HG02884 (cell line): ENCODE data around the gene CHMP1B.

ENCODE experiments used
- ATAC-seq: cut with Tn5 transposase; IDR thresholded peaks from one replicate; pipeline ENCODE4 v1.9.1; 2021; ENCODE audit warnings: mild to moderate bottlenecking, moderate library complexity; ENCODE audit not compliant: unreplicated experiment

Gene CHMP1B

DNA sequence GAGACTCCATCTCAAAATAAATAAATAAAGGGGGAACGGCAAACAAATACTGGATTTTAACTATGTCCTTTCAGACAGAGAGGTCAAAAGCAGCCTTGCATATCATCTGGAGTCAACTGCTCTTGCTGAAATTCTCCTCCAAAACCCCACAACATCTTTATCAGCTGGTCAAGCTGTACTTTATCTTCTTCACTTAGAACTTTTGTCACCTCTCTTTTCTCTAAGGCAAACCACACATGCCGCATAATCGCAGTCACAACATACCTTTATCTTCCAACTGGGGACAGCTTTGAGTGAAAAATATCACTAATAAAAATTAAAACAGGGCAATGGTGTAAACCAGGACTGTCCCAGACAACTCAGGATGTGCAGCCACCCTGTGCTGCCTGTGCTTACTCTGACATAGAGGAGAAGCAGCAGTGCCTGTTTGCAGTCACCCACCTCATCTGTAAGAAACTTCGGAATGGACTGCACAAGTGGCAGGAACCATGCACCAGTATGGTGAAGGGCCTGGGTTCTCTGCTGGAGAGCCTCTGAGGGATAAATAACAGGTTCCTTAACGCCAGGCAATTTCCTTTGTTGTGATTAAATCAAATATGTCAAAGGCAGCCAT lies 50.7 kb downstream of the CHMP1B start:
- no peak for ATAC-seq

DNA sequence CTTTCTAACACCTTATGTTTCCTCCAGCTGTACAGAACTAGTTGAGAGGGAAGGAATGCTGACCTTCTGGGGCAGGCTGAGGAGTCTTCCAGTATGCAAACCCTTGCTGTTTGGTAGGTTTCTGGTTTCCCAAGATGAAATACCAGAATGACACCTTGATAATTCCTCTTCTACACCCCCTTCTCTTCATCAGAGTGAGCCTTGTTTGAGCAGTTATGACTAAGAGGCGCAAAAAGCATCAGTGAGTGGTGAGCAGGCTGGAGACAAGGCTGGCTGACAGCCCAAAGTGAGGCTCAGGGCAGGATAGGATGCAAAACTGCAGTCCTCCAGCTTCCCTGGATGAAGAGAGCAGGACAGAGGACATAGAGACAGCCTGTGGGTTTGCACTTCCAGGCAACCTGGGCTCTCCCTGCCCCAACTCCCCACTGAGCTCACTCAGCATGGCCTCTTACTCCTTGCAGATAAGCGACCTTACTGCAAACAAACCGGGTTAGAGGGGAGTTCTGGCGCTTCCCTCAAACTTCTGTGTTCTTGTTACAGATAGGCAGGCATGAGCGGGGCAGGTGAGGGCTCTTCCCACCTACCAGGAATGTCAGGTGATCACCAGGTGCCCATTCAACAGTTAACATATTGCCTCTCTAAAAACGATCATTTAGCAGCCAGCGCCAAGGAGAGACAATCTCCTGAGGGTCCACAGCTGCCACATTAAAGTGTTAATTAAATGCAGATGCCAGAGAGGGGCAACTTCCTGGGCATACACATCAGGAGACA lies 51.5 kb downstream of the CHMP1B start:
- no peak for ATAC-seq
